D721Med (cell line): ENCODE measurements around the gene RBM10.

Source experiments
- DNase-seq: peaks from one replicate; pipeline ENCODE4 v3.0.0; 2011; ENCODE audit warnings: low spot score; ENCODE audit not compliant: insufficient read length
- FAIRE-seq: peaks from 2 replicates; lab custom pipeline; 2011; peaks lifted over from hg19 to GRCh38; lab: Jason Lieb, UNC
- TF ChIP-seq, protein P1 (sequence below): IDR thresholded peaks from 2 replicates; pipeline ENCODE4 v1.5.1; 2012; ENCODE audit warnings: mild to moderate bottlenecking, control low read depth; ENCODE audit not compliant: insufficient read depth; ENCODE audit errors: missing control alignments

Gene RBM10

DNA sequence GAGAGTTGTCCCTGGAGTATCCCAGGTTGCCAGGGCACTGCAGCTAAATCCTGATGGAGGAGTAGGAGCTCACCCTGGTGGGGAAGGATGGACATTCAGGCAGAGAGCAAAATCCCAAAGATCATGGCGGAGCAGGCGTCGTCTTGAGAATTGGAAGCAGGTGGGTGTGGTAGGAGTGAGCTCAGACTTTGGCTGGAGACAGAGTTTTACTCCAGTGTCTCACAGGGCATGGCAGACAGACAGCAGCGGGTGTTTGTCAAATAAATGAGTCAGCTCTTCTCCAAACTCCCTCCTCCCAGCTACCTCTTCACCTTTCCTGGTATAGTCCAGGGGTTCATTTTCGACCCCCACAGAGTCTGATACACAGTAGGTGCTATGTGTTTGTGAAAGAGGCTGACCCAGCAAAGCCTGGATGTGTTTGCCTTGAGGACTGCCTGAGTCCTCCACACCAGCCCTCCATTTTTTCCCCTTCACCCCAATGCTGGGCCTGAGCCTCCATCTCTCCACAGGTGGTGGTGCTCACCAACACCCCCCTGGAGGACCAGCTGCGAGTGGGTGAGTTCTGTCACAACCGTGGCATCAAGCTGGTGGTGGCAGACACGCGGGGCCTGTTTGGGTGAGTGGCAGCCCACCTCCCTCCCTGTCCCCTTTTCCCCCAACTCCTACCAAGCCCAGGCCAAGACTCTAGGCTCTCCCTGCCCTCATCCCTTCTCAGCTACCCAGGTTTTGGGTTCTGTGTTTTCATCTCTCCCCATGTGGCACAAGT is 55.5 kb downstream of the RBM10 start:
- no peak for FAIRE-seq
- DNase-seq = no peak
- TF ChIP-seq, protein P1, sequence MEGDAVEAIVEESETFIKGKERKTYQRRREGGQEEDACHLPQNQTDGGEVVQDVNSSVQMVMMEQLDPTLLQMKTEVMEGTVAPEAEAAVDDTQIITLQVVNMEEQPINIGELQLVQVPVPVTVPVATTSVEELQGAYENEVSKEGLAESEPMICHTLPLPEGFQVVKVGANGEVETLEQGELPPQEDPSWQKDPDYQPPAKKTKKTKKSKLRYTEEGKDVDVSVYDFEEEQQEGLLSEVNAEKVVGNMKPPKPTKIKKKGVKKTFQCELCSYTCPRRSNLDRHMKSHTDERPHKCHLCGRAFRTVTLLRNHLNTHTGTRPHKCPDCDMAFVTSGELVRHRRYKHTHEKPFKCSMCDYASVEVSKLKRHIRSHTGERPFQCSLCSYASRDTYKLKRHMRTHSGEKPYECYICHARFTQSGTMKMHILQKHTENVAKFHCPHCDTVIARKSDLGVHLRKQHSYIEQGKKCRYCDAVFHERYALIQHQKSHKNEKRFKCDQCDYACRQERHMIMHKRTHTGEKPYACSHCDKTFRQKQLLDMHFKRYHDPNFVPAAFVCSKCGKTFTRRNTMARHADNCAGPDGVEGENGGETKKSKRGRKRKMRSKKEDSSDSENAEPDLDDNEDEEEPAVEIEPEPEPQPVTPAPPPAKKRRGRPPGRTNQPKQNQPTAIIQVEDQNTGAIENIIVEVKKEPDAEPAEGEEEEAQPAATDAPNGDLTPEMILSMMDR = no peak

DNA sequence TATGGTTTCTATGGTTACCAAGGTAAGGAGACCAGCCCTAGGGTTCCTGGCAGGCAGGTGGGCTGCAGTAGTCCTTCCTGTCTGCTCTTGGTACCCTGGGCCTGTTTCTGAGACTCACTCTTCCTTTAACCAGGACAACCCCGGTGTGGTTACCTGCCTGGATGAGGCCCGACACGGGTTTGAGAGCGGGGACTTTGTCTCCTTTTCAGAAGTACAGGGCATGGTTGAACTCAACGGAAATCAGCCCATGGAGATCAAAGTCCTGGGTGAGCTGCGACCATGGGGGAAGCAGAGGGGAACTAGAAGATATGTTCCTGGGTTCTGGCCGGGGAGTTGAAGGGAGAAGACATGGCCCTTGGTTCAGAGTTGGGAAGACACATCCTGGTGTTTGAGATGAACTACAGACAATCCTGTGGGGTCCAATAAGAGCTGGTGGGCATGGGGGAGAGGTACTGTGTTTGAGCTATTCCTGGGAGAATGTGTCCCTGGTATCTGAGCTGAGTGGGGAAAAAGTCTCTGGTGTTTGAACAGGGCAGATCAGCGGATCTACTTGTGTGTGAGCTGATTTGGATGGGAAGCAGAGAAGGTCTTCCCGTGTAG is 56.4 kb downstream of the RBM10 start:
- DNase-seq (no peak), FAIRE-seq (no peak)
- TF ChIP-seq, protein P1 = no peak

DNA sequence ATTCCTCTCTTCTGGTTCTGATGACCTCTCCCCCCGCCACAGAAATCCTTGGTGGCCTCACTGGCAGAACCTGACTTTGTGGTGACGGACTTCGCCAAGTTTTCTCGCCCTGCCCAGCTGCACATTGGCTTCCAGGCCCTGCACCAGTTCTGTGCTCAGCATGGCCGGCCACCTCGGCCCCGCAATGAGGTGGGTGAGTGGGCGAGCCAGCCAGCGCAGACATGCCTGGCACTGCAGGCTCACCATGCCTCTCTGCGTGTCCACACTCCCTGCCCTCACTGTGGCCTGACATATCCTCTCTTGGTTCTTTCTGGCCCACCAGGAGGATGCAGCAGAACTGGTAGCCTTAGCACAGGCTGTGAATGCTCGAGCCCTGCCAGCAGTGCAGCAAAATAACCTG is 57.3 kb downstream of the RBM10 start:
- FAIRE-seq (no peak), DNase-seq (no peak)
- TF ChIP-seq, protein P1 = no peak

DNA sequence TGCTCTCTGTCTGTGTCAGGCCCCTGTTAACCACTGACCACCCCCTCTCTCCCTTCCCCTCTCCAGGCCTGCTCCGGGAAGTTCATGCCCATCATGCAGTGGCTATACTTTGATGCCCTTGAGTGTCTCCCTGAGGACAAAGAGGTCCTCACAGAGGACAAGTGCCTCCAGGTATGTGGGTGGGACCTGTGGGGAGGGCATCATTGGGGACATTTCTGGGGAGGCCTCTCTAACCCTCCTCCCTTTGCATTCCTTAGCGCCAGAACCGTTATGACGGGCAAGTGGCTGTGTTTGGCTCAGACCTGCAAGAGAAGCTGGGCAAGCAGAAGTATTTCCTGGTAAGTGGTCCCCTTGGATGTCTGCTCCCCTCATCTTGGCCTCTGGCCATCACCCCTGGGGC is 57.9 kb downstream of the RBM10 start:
- DNase-seq = no peak
- TF ChIP-seq, protein P1 = no peak
- FAIRE-seq = no peak

GRCh38 chrX:47204970-47205369 is 59.9 kb downstream of the RBM10 start:
- DNase-seq = no peak
- FAIRE-seq = no peak
- TF ChIP-seq, protein P1 = no peak

DNA sequence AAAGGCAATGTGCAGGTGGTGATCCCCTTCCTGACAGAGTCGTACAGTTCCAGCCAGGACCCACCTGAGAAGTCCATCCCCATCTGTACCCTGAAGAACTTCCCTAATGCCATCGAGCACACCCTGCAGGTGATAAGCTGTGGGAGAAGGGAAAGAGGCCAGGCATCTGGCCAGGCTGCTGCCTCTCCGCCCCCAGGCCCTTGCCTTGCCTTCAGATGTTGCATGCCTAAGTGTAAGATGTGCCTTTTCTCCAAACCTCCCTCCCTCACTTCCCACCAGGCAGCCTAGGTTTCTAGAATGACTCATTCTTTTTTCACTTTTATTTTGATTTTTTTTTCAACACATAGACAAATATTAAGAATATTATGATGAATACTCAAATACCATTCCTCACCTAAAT is 61.3 kb downstream of the RBM10 start:
- FAIRE-seq (no peak), DNase-seq (no peak)
- TF ChIP-seq, protein P1 = no peak

DNA sequence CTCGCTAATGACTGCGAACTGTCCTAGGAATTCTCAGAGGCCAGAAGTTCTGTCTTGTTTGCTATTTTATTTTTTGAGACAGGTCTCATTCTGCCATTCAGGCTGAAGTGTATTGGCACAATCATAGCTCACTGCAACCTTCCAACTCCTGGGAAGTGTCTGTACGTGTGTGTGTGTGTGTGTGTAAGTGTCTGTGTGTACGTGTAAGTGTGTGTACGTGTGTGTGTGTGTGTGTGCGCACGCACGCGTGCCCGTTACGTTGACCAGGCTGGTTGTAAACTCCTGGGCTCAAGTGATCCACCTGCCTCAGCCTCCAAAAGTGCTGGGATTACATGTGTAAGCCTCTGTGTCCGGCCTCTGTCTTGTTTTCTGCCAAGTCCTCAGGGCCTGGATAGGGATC is 63.1 kb downstream of the RBM10 start:
- FAIRE-seq (no peak), DNase-seq (no peak)
- TF ChIP-seq, protein P1 = no peak
